Ovary (tissue), 3 donors: ENCODE results near the gene PODXL.

Source experiments
- CTCF ChIP-seq, 3 donors: fragments of 450-650 bp in 2 of 3; fragments of 200-600 bp in 1 of 3; IDR thresholded peaks; one replicate each; pipeline versions ENCODE4 v1.5.1 to v1.8.0; 2016 to 2022; ENCODE audit warnings: antibody characterized with exemption in 3 of 3, mild to moderate bottlenecking in 1 of 3
- EP300 ChIP-seq: sonication (generic); formaldehyde crosslinking; IDR thresholded peaks from one replicate; pipeline ENCODE4 v1.6.1; 2017; ENCODE audit warnings: antibody characterized with exemption
- POLR2A ChIP-seq: fragments of 450-650 bp; IDR thresholded peaks from one replicate; pipeline ENCODE4 v1.6.1; 2017; ENCODE audit warnings: antibody characterized with exemption, mild to moderate bottlenecking, moderate library complexity
- donor health status: DM: no; HTN: no; CAD: no.

GRCh38 chr7:131556053-131556908, at the start of gene PODXL:
- TF ChIP-seq CTCF (IDR thresholded peaks at IDR 0.05) (no peak), POLR2A (no peak), EP300 (no peak)
